ENCODE results near the gene PARD6B.

- TF ChIP-seq CTCF (IDR thresholded peaks at IDR 0.05) (no peak), ZNF138 (CRISPR knock-in tag; conservative IDR thresholded peaks at IDR 0.05) (no peak), ZNF232 (CRISPR knock-in tag; IDR thresholded peaks at IDR 0.05) (no peak), E2F5 (CRISPR knock-in tag; IDR thresholded peaks at IDR 0.05) (no peak), NR1H2 (CRISPR knock-in tag; IDR thresholded peaks at IDR 0.05) (no peak), ESRRA (CRISPR knock-in tag; IDR thresholded peaks at IDR 0.05; ENCODE audit: borderline replicate concordance) (no peak), ZNF121 (CRISPR knock-in tag; IDR thresholded peaks at IDR 0.05) (no peak), MAX (CRISPR knock-in tag; IDR thresholded peaks at IDR 0.05) (no peak), JUN (CRISPR knock-in tag; IDR thresholded peaks at IDR 0.05) (no peak)
Observed at GRCh38 chr20:50713657-50714101, 17.7 kb upstream of the PARD6B start.
